ENCODE data around the gene IGFL1. TPM values are rescaled to one million over a fixed set of nuclear protein-coding genes. Genes with fewer than 3 reads are reported as not detected.

IGFL1 gene
- total and polyA plus RNA-seq, 2 of the 8 experiments (the other 6 are each of a cell fraction or from before 2014, with no cell fraction given), result not detected

DNA sequence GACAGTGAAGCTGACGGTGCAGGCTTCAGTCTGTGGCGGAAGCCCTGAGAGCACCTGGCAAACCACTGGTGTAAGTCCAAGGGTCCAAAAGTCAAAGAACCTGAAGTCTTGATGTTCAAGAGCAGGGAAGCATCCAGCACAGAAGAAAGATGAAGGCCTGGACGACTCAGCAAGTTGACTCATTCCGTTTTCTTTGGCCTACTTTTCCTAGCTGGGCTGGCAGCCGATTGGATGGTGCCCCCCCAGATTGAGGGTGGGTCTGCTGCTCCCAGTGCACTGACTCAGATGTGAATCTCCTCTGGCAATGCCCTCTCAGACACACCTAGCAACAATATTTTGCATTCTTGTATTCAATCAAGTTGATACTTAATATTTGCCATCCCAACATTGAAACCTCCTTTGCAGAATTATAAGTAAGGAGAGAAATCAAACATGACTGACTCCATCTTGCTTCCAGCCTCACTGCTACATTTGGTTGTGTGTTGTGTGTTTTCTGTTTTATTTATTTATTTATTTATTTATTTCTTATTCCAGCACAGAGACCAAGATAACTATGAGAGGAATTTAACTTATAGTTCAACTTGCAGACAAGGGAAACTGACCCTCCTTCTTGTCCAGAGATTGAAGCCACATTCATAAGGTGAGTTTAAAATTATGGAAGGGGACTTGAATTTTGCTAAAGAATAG is 48.7 kb upstream of the IGFL1 start:
- Histone ChIP-seq H3K79me2 (ENCODE audit: control insufficient read depth in 1 of 2, insufficient read depth in 2 of 2, low read length in 2 of 2) (no peaks in the 10 kb centered on the region), H3K4me2 (ENCODE audit: insufficient read depth in 1 of 2, low read depth in 2 of 2, low read length in 2 of 2) (no peak overlapping the region), H3K36me3 (ENCODE audit: control insufficient read depth in 2 of 4, insufficient read depth in 4 of 4, low read length in 3 of 4) (no peaks in the 10 kb centered on the region), H3K14ac (ENCODE audit: insufficient read length) (no peak overlapping the region), H3K9ac (replicated peaks in 1 of 4; ENCODE audit: extremely low read depth in 1 of 4, low read depth in 3 of 4, low read length in 3 of 4) (no peak overlapping the region), H3K4ac (replicated peaks; ENCODE audit: insufficient read length, low read depth, low read length) (no peak overlapping the region), H3K9me3 (ENCODE audit: insufficient read depth in 2 of 2, low read depth in 1 of 2, low read length in 1 of 2) (no peaks in the 10 kb centered on the region), H2BK20ac (ENCODE audit: low read length) (no peak overlapping the region), H3K23ac (ENCODE audit: insufficient read length) (no peak overlapping the region), H2AK5ac (ENCODE audit: low read depth, low read length) (no peak overlapping the region), H3K23me2 (ENCODE audit: low read depth, low read length) (no peaks in the 10 kb centered on the region), H3K27ac (ENCODE audit: low read depth, low read length) (no peak overlapping the region), H2BK12ac (ENCODE audit: low read depth, low read length) (no peak overlapping the region), H3K4me1 (replicated peaks in 1 of 4; ENCODE audit: control insufficient read depth in 3 of 4, insufficient read depth in 4 of 4, low read length in 3 of 4) (no peaks in the 10 kb centered on the region), H2AFZ (ENCODE audit: low read length) (no peak overlapping the region; the same call in 1 of the 2 replicates), H3K4me3 (ENCODE audit: extremely low read depth in 1 of 4, insufficient read depth in 2 of 4, low read depth in 3 of 4, low read length in 4 of 4) (no peak overlapping the region), H2BK15ac (ENCODE audit: low read length) (no peak overlapping the region), H4K91ac (replicated peaks; ENCODE audit: insufficient read length, low read length) (no peak overlapping the region), H3K79me1 (ENCODE audit: low read depth, low read length) (no peaks in the 10 kb centered on the region), H2BK120ac (replicated peaks; ENCODE audit: low read depth, low read length) (no peak overlapping the region), H4K8ac (ENCODE audit: extremely low read depth, insufficient read depth, low read length) (no peak overlapping the region), H3K56ac (replicated peaks; ENCODE audit: insufficient read length, low read depth, low read length) (no peak overlapping the region), H4K20me1 (replicated peaks in 1 of 2; ENCODE audit: control insufficient read depth in 1 of 2, insufficient read depth in 2 of 2, low read length in 2 of 2) (no peaks in the 10 kb centered on the region), H3K27me3 (replicated peaks in 1 of 4; ENCODE audit: control insufficient read depth in 3 of 4, extremely low read depth in 1 of 4, insufficient read depth in 3 of 4, low read length in 3 of 4) (no peaks in the 10 kb centered on the region), H3K18ac (ENCODE audit: extremely low read depth, low read length) (no peak overlapping the region), H2BK5ac (ENCODE audit: low read depth, low read length) (no peak overlapping the region), H4K5ac (ENCODE audit: insufficient read length, low read depth, low read length) (no peak overlapping the region)
- DNase-seq (ENCODE audit: low read depth in 1 of 2, low spot score in 2 of 2), result no peak
- FAIRE-seq, result no peak
- POLR2A ChIA-PET (ENCODE audit: partially characterized antibody), result no interaction called here
- WGBS, 2 experiments (ENCODE audit: extremely low coverage in 1 of 2, insufficient coverage in 1 of 2, insufficient read length in 1 of 2, insufficient replicate concordance in 2 of 2, low coverage in 1 of 2, low lambda C conversion rate in 2 of 2, missing lambda C conversion rate in 1 of 2), result 95% methylated on average over 5 of the region's 5 CpGs; no CpG with 5 or more reads in 1 of the 2 experiments
- CTCF ChIA-PET (ENCODE audit: partially characterized antibody), result interaction anchor here (2.4 to 3.9 kb wide), 3 partner anchors 9 to 102 kb away, joined by 7 to 28 read pairs (median 10); no protein-coding TSS in a partner anchor
- TF ChIP-seq NANOG (IDR thresholded peaks at IDR 0.05; ENCODE audit: insufficient read depth, low read depth, low read length, poor library complexity, severe bottlenecking) (no peak), GTF2F1 (IDR thresholded peaks at IDR 0.05; ENCODE audit: borderline replicate concordance, low read depth, low read length) (no peak), TEAD4 (IDR thresholded peaks at IDR 0.05; ENCODE audit: low read depth, low read length) (no peak), CHD1 (IDR thresholded peaks at IDR 0.05; ENCODE audit: low read depth, low read length) (no peak), SP1 (IDR thresholded peaks at IDR 0.05; ENCODE audit: low read depth, low read length) (no peak)
- TF ChIP-seq, protein P1, sequence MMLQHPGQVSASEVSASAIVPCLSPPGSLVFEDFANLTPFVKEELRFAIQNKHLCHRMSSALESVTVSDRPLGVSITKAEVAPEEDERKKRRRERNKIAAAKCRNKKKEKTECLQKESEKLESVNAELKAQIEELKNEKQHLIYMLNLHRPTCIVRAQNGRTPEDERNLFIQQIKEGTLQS (IDR thresholded peaks at IDR 0.05; ENCODE audit: insufficient read depth, low read depth, low read length), result no peak

Data from H1 (cell line).